Colonic mucosa (tissue), 4 donors: Measurements from ENCODE around the gene CCDC148. TPM values are rescaled to one million over a fixed set of nuclear protein-coding genes. Genes with fewer than 3 reads are reported as not detected.

Source experiments
- DNase-seq: peaks from one replicate; pipeline ENCODE4 v3.0.0-alpha.2; 2020
- H3K27ac ChIP-seq: fragments of 200-600 bp; one replicate; pipeline ENCODE4 v1.8.0; 2021
- H3K27me3 ChIP-seq: fragments of 200-600 bp; one replicate; pipeline ENCODE4 v1.8.0; 2021
- H3K36me3 ChIP-seq: fragments of 200-600 bp; one replicate; pipeline ENCODE4 v1.8.0; 2021
- H3K4me1 ChIP-seq: fragments of 200-600 bp; one replicate; pipeline ENCODE4 v1.8.0; 2021; ENCODE audit warnings: mild to moderate bottlenecking
- H3K4me3 ChIP-seq: fragments of 200-600 bp; one replicate; pipeline ENCODE4 v1.8.0; 2021
- H3K9ac ChIP-seq, 2 donors: one replicate each; pipeline ENCODE4 v1.7.0; 2013; ENCODE audit warnings: control low read depth in 2 of 2, low read depth in 2 of 2, low read length in 2 of 2
- H3K9me3 ChIP-seq: fragments of 200-600 bp; one replicate; pipeline ENCODE4 v1.8.0; 2021
- intact Hi-C: fragments of 100-400 bp; cut with DNase I; formaldehyde crosslinking; loops from one replicate; pipeline ENCODE4 v1.14.1; 2022
- total RNA-seq, 2 donors: library from RNA; stranded (reverse); fragmentation: NEBNext Ultra II Directional in 1 of 2; extraction: Animal tissue kit (Norgen Biotek cat#: 25700) in 1 of 2; gene quantifications; one replicate each; pipeline ENCODE4 v1.2.1, GENCODE V29; 2021
- TF ChIP-seq, protein P1 (sequence below): fragments of 200-600 bp; IDR thresholded peaks from one replicate; pipeline ENCODE4 v1.8.0; 2022; ENCODE audit warnings: antibody characterized with exemption, mild to moderate bottlenecking
- donor health status: healthy.
- donor health status: DM: no; HTN: no; CAD: no.
- donor health status: DM: no; HTN: no; CAD: no.

The CCDC148 gene
- total RNA-seq, 2 donors from 2014 or later = 0.13 to 0.49 TPM

DNA sequence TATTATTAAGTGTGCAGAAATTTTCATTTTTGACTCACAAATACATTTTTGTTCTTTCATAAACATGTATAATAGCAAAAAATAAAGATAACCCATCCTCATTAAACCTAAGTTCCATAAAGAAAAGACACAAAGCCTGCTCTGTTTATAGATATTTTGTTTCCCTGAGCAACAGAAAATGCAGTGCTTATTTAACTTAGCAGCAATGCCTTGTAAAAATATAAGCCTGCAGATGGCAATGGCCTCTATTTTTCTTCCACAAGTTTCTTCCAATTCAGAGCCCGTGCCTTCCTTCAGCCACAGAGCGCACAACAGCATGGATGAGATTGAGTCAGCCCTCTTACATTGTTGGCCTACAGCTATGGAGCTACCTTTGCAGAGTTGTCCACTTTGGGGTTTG, 43.8 kb upstream of the CCDC148 start:
- no peak overlapping the region for H3K9ac ChIP-seq
- no peaks in the 10 kb centered on the region for H3K9me3 ChIP-seq
- no peak overlapping the region for H3K4me3 ChIP-seq
- no peak overlapping the region for H3K27ac ChIP-seq
- H3K36me3 ChIP-seq = no peaks in the 10 kb centered on the region
- H3K27me3 ChIP-seq = no peaks in the 10 kb centered on the region
- intact Hi-C loops = no loop called here
- H3K4me1 ChIP-seq = no peaks in the 10 kb centered on the region
- no peak for DNase-seq
- TF ChIP-seq, protein P1, sequence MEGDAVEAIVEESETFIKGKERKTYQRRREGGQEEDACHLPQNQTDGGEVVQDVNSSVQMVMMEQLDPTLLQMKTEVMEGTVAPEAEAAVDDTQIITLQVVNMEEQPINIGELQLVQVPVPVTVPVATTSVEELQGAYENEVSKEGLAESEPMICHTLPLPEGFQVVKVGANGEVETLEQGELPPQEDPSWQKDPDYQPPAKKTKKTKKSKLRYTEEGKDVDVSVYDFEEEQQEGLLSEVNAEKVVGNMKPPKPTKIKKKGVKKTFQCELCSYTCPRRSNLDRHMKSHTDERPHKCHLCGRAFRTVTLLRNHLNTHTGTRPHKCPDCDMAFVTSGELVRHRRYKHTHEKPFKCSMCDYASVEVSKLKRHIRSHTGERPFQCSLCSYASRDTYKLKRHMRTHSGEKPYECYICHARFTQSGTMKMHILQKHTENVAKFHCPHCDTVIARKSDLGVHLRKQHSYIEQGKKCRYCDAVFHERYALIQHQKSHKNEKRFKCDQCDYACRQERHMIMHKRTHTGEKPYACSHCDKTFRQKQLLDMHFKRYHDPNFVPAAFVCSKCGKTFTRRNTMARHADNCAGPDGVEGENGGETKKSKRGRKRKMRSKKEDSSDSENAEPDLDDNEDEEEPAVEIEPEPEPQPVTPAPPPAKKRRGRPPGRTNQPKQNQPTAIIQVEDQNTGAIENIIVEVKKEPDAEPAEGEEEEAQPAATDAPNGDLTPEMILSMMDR = no peak

DNA sequence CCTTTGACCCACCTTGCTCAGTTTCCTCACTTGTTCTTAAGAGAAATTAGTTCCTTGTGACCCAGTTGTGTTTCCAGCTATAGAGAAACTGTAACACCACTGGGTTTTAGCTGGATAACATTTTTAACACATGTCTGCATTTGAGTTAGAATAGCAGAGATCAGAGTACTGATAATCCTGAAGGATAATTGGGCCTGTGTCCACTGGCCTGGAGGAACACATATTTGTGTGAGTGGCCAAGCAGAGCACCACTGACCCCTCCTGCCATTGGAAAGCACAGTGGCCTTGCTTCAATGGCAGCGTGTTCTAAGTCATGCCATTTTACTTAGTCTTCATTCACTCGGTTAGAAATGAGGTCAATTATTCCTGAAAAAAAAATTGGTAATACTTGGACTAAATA, 42.8 kb upstream of the CCDC148 start:
- Histone ChIP-seq H3K36me3 (no peaks in the 10 kb centered on the region), H3K9ac (no peak overlapping the region), H3K4me3 (no peak overlapping the region), H3K27ac (no peak overlapping the region), H3K27me3 (no peaks in the 10 kb centered on the region), H3K4me1 (no peaks in the 10 kb centered on the region), H3K9me3 (no peaks in the 10 kb centered on the region)
- TF ChIP-seq, protein P1 = no peak
- DNase-seq = no peak
- intact Hi-C loops = no loop called here

DNA sequence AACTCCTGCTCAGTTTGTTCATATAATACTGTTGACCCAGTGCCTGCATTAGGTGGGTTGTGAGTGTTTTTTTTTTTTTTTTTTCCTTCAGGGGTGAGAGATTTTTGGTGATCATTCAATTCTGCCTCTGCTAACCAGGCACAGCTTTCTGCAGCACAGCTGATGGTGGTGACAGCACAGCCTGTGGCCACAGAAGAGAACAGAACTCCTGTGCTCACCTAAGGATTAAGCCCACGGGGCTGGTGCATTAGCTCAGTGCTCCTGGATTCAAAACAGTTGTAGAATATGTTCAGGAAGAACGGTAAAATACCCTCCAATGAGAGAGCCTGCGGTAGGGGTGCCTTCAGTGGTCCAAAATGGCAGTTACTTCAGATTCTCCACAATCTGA, 42.2 kb upstream of the CCDC148 start:
- no peak overlapping the region for H3K9ac ChIP-seq
- H3K9me3 ChIP-seq = no peaks in the 10 kb centered on the region
- TF ChIP-seq, protein P1 = no peak
- H3K27me3 ChIP-seq = no peaks in the 10 kb centered on the region
- no peaks in the 10 kb centered on the region for H3K4me1 ChIP-seq
- no peak for DNase-seq
- H3K27ac ChIP-seq = no peak overlapping the region
- intact Hi-C loops = no loop called here
- H3K4me3 ChIP-seq = no peak overlapping the region
- H3K36me3 ChIP-seq = no peaks in the 10 kb centered on the region

DNA sequence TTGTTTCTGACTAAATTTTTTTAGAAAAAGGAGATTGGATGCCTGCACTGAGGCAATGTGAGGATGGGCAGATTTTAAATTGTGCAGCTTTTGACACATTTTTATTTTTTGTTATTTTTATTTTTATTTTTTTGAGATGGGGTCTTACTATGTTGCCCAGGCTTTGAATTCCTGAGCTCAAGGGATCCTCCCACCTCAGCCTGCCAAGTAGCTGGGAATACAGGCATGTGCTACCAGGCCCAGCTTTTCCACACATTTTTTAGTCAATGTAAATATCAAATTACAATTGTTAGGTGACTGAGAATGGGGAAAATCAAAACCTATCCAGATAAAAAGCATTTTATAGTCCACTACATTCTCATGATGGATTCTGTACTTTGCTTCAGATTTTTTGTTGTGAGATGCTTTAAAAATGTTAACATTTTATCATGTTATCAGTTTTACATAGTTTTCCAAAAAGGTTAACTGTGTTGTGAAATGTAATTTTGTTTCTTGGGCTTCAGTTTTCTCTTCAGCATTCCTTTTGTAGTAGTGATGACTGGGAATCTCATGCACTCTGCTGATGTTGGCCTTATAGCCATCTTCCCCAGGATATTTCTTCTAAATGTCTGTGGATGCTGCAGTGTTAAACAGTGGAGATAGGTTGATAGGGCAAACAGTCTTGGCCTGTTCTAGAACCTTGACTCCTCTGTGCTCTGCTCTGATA, 41.6 kb upstream of the CCDC148 start:
- no peaks in the 10 kb centered on the region for H3K36me3 ChIP-seq
- H3K9ac ChIP-seq = no peak overlapping the region
- H3K27me3 ChIP-seq = no peaks in the 10 kb centered on the region
- H3K4me1 ChIP-seq = no peaks in the 10 kb centered on the region
- intact Hi-C loops = no loop called here
- no peaks in the 10 kb centered on the region for H3K9me3 ChIP-seq
- TF ChIP-seq, protein P1 = no peak
- H3K4me3 ChIP-seq = no peak overlapping the region
- DNase-seq = no peak
- no peak overlapping the region for H3K27ac ChIP-seq

DNA sequence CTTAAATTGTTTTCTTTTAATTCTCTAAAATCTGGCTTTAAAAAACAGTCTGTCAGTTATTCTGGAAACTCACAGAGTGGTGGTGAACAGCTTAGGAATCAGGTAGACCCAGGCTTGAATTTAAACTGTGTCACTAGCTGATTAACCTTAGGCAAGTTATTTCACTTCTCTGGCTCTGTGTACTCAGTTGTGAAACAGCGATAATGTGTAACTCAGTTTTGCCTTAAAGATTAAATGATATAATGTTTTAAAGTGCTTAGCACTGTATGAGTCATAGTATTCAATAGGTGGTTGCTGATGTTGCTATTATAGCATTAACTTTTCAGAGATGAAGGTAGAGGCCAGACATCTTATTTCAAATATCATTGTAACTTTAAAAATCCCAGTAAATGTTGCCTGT, 40.9 kb upstream of the CCDC148 start:
- intact Hi-C loops = no loop called here

More for the DNA sequence above, 40.9 kb upstream of the CCDC148 start:
- no peaks in the 10 kb centered on the region for H3K4me1 ChIP-seq
- TF ChIP-seq, protein P1 = no peak
- no peaks in the 10 kb centered on the region for H3K27me3 ChIP-seq
- H3K36me3 ChIP-seq = no peaks in the 10 kb centered on the region
- no peak overlapping the region for H3K9ac ChIP-seq
- no peak for DNase-seq
- peak overlapping the region; percentile 39 for H3K27ac ChIP-seq
- no peaks in the 10 kb centered on the region for H3K9me3 ChIP-seq
- H3K4me3 ChIP-seq = no peak overlapping the region
